Bronchial epithelial cell (primary cell): ENCODE measurements around the gene ITFG1. TPM values are rescaled to one million over a fixed set of nuclear protein-coding genes. Genes with fewer than 3 reads are reported as not detected.
A peak's percentile ranks its signal among the peaks of the same experiment; 100 is the strongest.

Experiments used
- DNase-seq: peaks from one replicate; pipeline ENCODE4 v3.0.0-alpha.2; 2010; ENCODE audit warnings: low read depth
- FAIRE-seq: peaks from 2 replicates; lab custom pipeline; 2011; peaks lifted over from hg19 to GRCh38; lab: Jason Lieb, UNC
- H3K27me3 ChIP-seq: 2 replicates; pipeline ENCODE4 v1.5.1; 2011; ENCODE audit warnings: low read length; ENCODE audit not compliant: control insufficient read depth, insufficient read depth
- H3K36me3 ChIP-seq: 2 replicates; pipeline ENCODE4 v1.5.1; 2011; ENCODE audit warnings: low read length; ENCODE audit not compliant: control insufficient read depth, insufficient read depth
- H3K4me3 ChIP-seq: 2 replicates; pipeline ENCODE4 v1.5.1; 2011; ENCODE audit warnings: mild to moderate bottlenecking, low read depth, low read length, control low read depth
- total RNA-seq: library from RNA; depleted of rRNA; stranded (reverse); fragments of >200 nt; gene quantifications from 2 replicates; pipeline ENCODE4 v1.2.1, GENCODE V29; 2014
- TF ChIP-seq, protein P1 (sequence below): IDR thresholded peaks from 2 replicates; pipeline ENCODE4 v1.5.1; 2011; ENCODE audit warnings: mild to moderate bottlenecking, moderate library complexity, low read length, control low read depth, inconsistent platforms; ENCODE audit not compliant: insufficient read depth, severe bottlenecking

ITFG1 gene
- total RNA-seq = 47.4 and 53.0 TPM in 2 replicates

DNA sequence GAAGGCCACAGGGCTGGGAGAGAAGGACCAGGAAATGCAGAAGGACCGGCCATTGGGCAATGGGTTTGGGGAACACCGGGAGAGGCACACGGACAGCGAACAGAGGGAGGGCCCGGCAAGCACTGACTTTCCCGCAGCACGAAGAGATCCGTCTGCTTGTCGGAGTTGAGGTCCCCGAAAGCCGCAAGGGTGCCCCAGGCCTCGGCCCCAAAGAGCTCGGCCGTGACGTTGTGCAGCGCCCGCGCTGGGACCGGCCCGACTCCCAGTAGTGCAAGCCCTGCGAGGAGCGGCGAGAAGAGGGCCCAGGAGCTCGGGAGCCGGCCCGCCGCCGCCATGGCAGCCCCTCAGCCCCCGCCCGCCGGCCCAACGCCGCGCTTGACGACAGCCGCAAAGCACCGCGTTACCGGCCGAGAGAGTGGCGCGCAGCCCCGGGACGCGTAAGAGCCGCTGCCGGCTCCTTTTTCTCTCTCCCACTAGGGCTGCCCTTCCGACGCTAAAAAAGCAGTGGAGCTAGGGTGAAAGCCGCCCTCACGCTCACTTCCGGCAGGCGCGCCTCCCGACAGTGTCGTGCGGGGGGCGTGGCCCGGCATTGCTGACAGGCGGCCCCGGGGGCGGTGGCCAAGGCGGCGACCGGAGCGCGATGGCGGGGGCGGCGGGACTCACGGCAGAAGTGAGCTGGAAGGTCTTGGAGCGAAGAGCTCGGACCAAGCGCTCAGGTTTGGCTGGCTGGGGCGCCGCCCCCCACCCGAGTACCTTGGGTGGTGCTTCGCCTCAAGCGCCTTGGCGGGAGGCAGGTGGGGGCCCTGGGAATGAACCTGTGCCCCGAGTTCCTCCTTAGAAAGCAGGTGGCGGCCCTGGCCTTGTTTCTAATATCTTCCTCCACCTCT, at the start of gene ITFG1, which contains the start of gene PHKB:
Gene ITFG1 (minus strand): TSS at position 353 of the 887 bp plus-strand sequence. CDS start 18 bp downstream, at position 335.
Gene PHKB (plus strand): TSS at position 621 of the 887 bp plus-strand sequence. CDS start 20 bp downstream, at position 641.
- FAIRE-seq (no peak), DNase-seq (peak; percentile 77)
- Histone ChIP-seq H3K36me3 (peaks cover under 1% of the 10 kb centered on the region), H3K4me3 (peak within 1 kb of the TSS; percentile 92), H3K27me3 (no peaks in the 10 kb centered on the region)
- TF ChIP-seq, protein P1, sequence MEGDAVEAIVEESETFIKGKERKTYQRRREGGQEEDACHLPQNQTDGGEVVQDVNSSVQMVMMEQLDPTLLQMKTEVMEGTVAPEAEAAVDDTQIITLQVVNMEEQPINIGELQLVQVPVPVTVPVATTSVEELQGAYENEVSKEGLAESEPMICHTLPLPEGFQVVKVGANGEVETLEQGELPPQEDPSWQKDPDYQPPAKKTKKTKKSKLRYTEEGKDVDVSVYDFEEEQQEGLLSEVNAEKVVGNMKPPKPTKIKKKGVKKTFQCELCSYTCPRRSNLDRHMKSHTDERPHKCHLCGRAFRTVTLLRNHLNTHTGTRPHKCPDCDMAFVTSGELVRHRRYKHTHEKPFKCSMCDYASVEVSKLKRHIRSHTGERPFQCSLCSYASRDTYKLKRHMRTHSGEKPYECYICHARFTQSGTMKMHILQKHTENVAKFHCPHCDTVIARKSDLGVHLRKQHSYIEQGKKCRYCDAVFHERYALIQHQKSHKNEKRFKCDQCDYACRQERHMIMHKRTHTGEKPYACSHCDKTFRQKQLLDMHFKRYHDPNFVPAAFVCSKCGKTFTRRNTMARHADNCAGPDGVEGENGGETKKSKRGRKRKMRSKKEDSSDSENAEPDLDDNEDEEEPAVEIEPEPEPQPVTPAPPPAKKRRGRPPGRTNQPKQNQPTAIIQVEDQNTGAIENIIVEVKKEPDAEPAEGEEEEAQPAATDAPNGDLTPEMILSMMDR = peak; percentile 9

DNA sequence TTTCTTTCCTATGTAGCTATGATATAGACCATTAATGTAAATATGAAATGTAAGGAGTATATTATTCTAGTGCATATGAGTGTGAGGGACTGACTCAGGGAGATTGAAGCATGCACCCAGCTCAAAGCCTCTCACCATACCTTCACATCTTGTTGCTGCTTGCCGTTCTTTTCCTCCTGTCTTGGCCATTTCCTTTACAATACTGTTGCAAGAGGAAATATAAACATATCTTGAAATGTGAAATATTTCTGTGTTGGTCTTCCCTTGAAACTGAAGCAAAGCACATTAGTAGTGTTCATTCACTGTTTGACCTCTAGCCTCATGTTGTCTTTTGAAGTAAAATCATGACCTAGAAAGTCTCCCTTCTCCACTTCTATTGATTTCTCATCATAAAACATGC, 46.8 kb upstream of the ITFG1 start:
- Histone ChIP-seq H3K4me3 (no peak overlapping the region), H3K27me3 (no peaks in the 10 kb centered on the region), H3K36me3 (peaks cover 12% of the 10 kb centered on the region)
- FAIRE-seq = no peak
- peak; percentile 17 for DNase-seq
- TF ChIP-seq, protein P1 = no peak

DNA sequence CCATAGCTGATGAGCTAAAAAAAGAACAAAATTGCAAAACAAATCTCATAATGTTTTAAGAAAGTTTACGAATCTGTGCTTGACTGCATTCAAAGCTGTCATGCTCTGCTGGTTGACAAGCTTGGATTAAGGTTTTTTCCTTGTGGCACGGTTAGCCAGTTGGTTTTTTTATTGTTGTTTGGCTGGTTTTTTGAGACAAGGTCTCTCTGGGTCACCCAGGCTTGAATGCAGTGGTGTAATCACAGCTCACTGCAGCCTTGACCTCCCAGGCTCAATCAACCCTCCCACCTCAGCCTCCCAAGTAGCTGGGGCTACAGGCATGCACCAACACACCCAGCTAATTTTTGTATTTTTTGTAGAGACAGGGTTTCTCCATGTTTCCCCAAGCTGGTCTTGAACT, 45.9 kb upstream of the ITFG1 start:
- DNase-seq = no peak
- FAIRE-seq = no peak
- TF ChIP-seq, protein P1 = no peak
- Histone ChIP-seq H3K36me3 (peaks cover 11% of the 10 kb centered on the region), H3K27me3 (no peaks in the 10 kb centered on the region), H3K4me3 (no peak overlapping the region)

DNA sequence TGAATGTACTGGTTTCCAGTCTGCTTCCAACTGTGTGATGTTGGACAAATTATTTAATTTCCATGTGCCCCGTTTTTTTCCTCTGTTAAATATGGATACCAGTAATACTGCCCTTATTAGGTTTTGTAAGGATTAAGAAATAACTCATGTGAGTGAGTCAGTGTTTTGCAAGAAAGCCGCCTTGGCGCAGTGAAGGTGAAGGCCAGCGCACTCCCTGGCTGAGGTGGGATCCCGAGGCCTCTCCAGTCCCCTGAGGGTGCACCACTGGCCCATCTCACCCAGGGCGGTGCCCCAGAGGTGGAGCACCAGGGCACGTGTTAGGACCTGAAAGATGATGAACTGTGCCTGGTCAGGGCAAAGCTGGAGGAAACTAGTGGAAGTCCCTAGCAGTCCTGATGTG, 43.7 kb upstream of the ITFG1 start:
- no peak overlapping the region for H3K4me3 ChIP-seq
- no peak for DNase-seq
- H3K27me3 ChIP-seq = no peaks in the 10 kb centered on the region
- peaks cover 10% of the 10 kb centered on the region for H3K36me3 ChIP-seq
- no peak for FAIRE-seq
- TF ChIP-seq, protein P1 = no peak

DNA sequence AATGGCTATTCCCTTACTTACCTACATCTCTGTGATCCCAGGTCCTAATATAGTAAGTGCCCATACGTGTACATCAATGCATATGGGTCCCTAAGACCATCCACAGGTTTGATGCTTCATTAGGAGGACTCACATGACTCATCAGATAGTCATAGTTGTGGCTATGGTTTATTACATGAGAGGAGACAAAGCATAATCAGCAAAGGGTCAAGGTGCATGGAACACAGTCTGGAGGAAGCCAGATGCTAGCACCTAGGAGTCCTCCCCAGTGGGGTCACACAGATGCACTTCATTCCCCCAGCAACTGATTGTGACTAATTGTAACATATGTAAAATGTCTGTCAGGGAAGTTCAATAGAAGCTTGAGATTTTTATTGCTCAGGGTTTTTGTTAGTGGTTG, 43.1 kb upstream of the ITFG1 start:
- Histone ChIP-seq H3K4me3 (no peak overlapping the region), H3K27me3 (no peaks in the 10 kb centered on the region), H3K36me3 (peaks cover 10% of the 10 kb centered on the region)
- TF ChIP-seq, protein P1 = no peak
- FAIRE-seq (no peak), DNase-seq (peak; percentile 62)
